Neural progenitor cell (in vitro differentiated cells): ENCODE results near the gene CLK1.

Experiments
- CTCF ChIP-seq: fragments of 200-600 bp; sonication (generic); IDR thresholded peaks from 2 replicates; pipeline ENCODE4 v1.5.1; 2017; ENCODE audit warnings: antibody characterized with exemption, mild to moderate bottlenecking
- EZH2 ChIP-seq: fragments of 200-600 bp; sonication (generic); IDR thresholded peaks from 2 replicates; pipeline ENCODE4 v1.6.1; 2017; ENCODE audit warnings: antibody characterized with exemption, mild to moderate bottlenecking, moderate library complexity

- TF ChIP-seq CTCF (no peak), EZH2 (no peak)
Observed at GRCh38 chr2:200913654-200914053, 49.2 kb upstream of the CLK1 start.
